Tibial artery (tissue), 4 donors: ENCODE data around the gene CCR2.
A peak's percentile ranks its signal among the peaks of the same experiment; 100 is the strongest.

ENCODE experiments used
- DNase-seq, 2 donors: peaks; one replicate each; pipeline ENCODE4 v3.0.0-alpha.2; 2019
- H3K27ac ChIP-seq, 2 donors: fragments of 200-600 bp; sonication (generic) in 1 of 2; 1 replicate in 1 of 2; 2 replicates in 1 of 2; pipeline ENCODE4 v1.5.1; 2018 to 2019; ENCODE audit warnings: mild to moderate bottlenecking in 1 of 2
- H3K27me3 ChIP-seq, 2 donors: fragments of 200-600 bp; sonication (generic) in 1 of 2; one replicate each; pipeline versions ENCODE4 v1.5.1 to v1.6.0; 2016 to 2019
- H3K36me3 ChIP-seq, 3 donors: fragments of 200-600 bp; sonication (generic) in 2 of 3; one replicate each; pipeline ENCODE4 v1.5.1; 2016 to 2019; ENCODE audit warnings: mild to moderate bottlenecking in 2 of 3
- H3K4me1 ChIP-seq, 4 donors: fragments of 200-600 bp; sonication (generic) in 2 of 4; 1 replicate in 3 of 4; 2 replicates in 1 of 4; pipeline ENCODE4 v1.5.1; 2016 to 2019
- H3K4me3 ChIP-seq, 2 donors: fragments of 200-600 bp; sonication (generic) in 1 of 2; 1 replicate in 1 of 2; 2 replicates in 1 of 2; pipeline ENCODE4 v1.5.1; 2018 to 2019; ENCODE audit warnings: mild to moderate bottlenecking in 2 of 2
- H3K9me3 ChIP-seq, 3 donors: fragments of 200-600 bp; sonication (generic) in 1 of 3; one replicate each; pipeline ENCODE4 v1.5.1; 2016 to 2019
- CTCF ChIP-seq, 2 experiments: fragments of 200-600 bp in 1 of 2; fragments of 450-650 bp in 1 of 2; IDR thresholded peaks; one replicate each; pipeline ENCODE4 v1.5.1; 2017 to 2019; ENCODE audit warnings: antibody characterized with exemption in 2 of 2, mild to moderate bottlenecking in 1 of 2, moderate library complexity in 1 of 2
- intact Hi-C: fragments of 100-400 bp; cut with DNase I; formaldehyde crosslinking; loops from one replicate; pipeline ENCODE4 v1.15.0; 2023; ENCODE audit warnings: low total_unique reads

The CCR2 gene

DNA sequence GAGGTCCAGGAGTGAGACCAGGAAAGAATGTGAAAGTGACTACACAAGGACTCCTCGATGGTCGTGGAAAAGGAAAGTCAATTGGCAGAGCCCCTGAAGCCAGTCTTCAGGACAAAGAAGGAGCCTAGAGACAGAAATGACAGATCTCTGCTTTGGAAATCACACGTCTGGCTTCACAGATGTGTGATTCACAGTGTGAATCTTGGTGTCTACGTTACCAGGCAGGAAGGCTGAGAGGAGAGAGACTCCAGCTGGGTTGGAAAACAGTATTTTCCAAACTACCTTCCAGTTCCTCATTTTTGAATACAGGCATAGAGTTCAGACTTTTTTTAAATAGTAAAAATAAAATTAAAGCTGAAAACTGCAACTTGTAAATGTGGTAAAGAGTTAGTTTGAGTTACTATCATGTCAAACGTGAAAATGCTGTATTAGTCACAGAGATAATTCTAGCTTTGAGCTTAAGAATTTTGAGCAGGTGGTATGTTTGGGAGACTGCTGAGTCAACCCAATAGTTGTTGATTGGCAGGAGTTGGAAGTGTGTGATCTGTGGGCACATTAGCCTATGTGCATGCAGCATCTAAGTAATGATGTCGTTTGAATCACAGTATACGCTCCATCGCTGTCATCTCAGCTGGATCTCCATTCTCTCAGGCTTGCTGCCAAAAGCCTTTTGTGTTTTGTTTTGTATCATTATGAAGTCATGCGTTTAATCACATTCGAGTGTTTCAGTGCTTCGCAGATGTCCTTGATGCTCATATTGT lies 6.0 kb downstream of the CCR2 start:
- TF ChIP-seq CTCF (IDR thresholded peaks at IDR 0.05), result no peak
- Histone ChIP-seq H3K27ac (no peak overlapping the region), H3K9me3 (no peaks in the 10 kb centered on the region), H3K4me3 (no peak overlapping the region), H3K27me3 (no peaks in the 10 kb centered on the region), H3K4me1 (no peaks in the 10 kb centered on the region), H3K36me3 (no peaks in the 10 kb centered on the region)
- intact Hi-C loops, result no loop called here
- DNase-seq, result no peak

GRCh38 chr3:46360907-46361306 lies 7.0 kb downstream of the CCR2 start:
- intact Hi-C loops, result no loop called here
- Histone ChIP-seq H3K27me3 (peaks cover 0 to 3% of the 10 kb centered on the region in 2 donors), H3K9me3 (no peaks in the 10 kb centered on the region), H3K4me1 (no peaks in the 10 kb centered on the region), H3K27ac (no peak overlapping the region), H3K4me3 (no peak overlapping the region), H3K36me3 (no peaks in the 10 kb centered on the region)
- no peak for DNase-seq
- TF ChIP-seq CTCF (IDR thresholded peaks at IDR 0.05), result no peak

GRCh38 chr3:46361408-46362283 lies 7.7 kb downstream of the CCR2 start:
- no peak for TF ChIP-seq CTCF (IDR thresholded peaks at IDR 0.05)
- Histone ChIP-seq H3K4me1 (no peaks in the 10 kb centered on the region), H3K27me3 (peaks cover 0 to 5% of the 10 kb centered on the region in 2 donors), H3K4me3 (no peak overlapping the region), H3K36me3 (no peaks in the 10 kb centered on the region), H3K9me3 (no peaks in the 10 kb centered on the region), H3K27ac (no peak overlapping the region)
- DNase-seq, result peak in 1 of 2 donors; percentile 32
- intact Hi-C loops, result no loop called here

- Histone ChIP-seq H3K27me3 (peaks cover 0 to 6% of the 10 kb centered on the region in 2 donors), H3K9me3 (no peaks in the 10 kb centered on the region), H3K4me1 (no peaks in the 10 kb centered on the region), H3K36me3 (no peaks in the 10 kb centered on the region), H3K27ac (no peak overlapping the region), H3K4me3 (no peak overlapping the region)
- TF ChIP-seq CTCF (IDR thresholded peaks at IDR 0.05), result no peak
- intact Hi-C loops, result no loop called here
- DNase-seq, result no peak
Measured at GRCh38 chr3:46365041-46365440, 11.1 kb downstream of the CCR2 start.

DNA sequence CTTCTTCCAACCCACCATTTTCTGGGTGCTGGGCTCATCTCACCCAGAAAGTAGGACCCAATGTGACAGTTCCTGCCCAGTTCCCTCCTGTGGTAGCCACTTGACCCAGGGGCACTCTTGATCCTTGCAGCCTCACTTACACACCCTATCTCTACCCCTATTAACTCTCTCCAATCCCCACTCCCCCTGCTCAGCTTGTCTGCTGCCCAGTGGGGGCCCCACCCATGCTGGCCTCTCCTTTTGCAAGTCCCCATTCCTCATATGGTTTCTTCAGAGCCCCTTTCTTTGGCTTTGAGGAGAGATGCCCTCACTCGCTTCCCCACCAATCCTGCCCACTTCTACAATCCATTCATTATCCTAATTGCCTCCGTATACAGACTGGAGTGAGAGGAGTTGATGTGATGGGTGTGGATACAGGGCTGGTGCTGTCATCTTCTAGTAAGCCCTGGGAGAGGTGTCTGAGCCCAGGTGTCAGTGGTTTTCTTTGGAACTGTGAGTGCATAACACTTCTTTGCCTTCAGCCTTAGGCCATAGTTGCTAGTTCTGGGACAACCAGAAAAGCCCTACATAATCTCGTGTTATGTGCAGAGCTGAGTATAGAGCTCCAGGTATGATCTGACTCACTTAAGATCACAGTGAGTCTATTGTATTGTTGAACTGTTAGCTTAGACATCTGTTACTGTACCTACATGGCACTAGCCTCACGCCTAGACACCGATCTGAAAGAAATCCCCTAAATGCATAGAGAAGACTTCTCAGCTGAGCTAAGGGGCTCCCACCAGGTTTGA lies 12.0 kb downstream of the CCR2 start:
- intact Hi-C loops, result no loop called here
- H3K4me3 ChIP-seq, result no peak overlapping the region
- TF ChIP-seq CTCF (IDR thresholded peaks at IDR 0.05), result no peak

More for the DNA sequence above, 12.0 kb downstream of the CCR2 start:
- Histone ChIP-seq H3K9me3 (no peaks in the 10 kb centered on the region), H3K27me3 (peaks cover 0 to 6% of the 10 kb centered on the region in 2 donors), H3K36me3 (no peaks in the 10 kb centered on the region), H3K4me1 (no peaks in the 10 kb centered on the region), H3K27ac (no peak overlapping the region)
- no peak for DNase-seq
